OCI-M2 (cell line): Measurements from ENCODE around the gene NDUFA5.
"Not testable (repeated sequence)": the region's sequence is repeated elsewhere in the genome, so short reads cannot be mapped to it uniquely, and the experiment has no call there.

Experiments used
- DNase-seq: peaks from one replicate; lab custom pipeline; 2025; ENCODE audit not compliant: unreplicated experiment; lab: John Stamatoyannopoulos, UW

Gene NDUFA5

GRCh38 chr7:123558289-123558874, 764 bp upstream of the NDUFA5 start:
- DNase-seq = no peak

GRCh38 chr7:123557016-123557397, 611 bp downstream of the NDUFA5 start:
- DNase-seq = no peak

GRCh38 chr7:123555484-123555883, 2.1 kb downstream of the NDUFA5 start:
- no peak for DNase-seq

- no peak for DNase-seq
Measured at GRCh38 chr7:123553159-123553558, 4.5 kb downstream of the NDUFA5 start.

- peak; percentile 51 for DNase-seq
Measured at GRCh38 chr7:123552641-123553040, 5.0 kb downstream of the NDUFA5 start.

- DNase-seq = not testable (repeated sequence)
Measured at GRCh38 chr7:123552134-123552533, 5.5 kb downstream of the NDUFA5 start.

- DNase-seq = no peak
Measured at GRCh38 chr7:123548406-123548805, 9.2 kb downstream of the NDUFA5 start.

- DNase-seq = no peak
Measured at GRCh38 chr7:123539871-123540270, 17.7 kb downstream of the NDUFA5 start.

- DNase-seq = no peak
Measured at GRCh38 chr7:123538897-123539296, 18.7 kb downstream of the NDUFA5 start.

- DNase-seq = no peak
Measured at GRCh38 chr7:123538189-123538714, 19.4 kb downstream of the NDUFA5 start.

GRCh38 chr7:123537026-123537642, 20.5 kb downstream of the NDUFA5 start:
- DNase-seq = no peak

GRCh38 chr7:123535517-123535916, 22.1 kb downstream of the NDUFA5 start:
- DNase-seq = no peak

GRCh38 chr7:123534383-123535260, 23.0 kb downstream of the NDUFA5 start, which contains the start of gene IQUB:
TSS of gene IQUB (minus strand) at chr7:123534595. CDS start at chr7:123512340, 22,255 bp downstream.
- peak; percentile 96 for DNase-seq

- DNase-seq = no peak
Measured at GRCh38 chr7:123533929-123534382, 23.7 kb downstream of the NDUFA5 start.

GRCh38 chr7:123533553-123533917, 24.1 kb downstream of the NDUFA5 start:
- no peak for DNase-seq

- not testable (repeated sequence) for DNase-seq
Measured at GRCh38 chr7:123532788-123533552, 24.6 kb downstream of the NDUFA5 start.

GRCh38 chr7:123532343-123532742, 25.3 kb downstream of the NDUFA5 start:
- DNase-seq = not testable (repeated sequence)

- DNase-seq = not testable (repeated sequence)
Measured at GRCh38 chr7:123530035-123530591, 27.5 kb downstream of the NDUFA5 start.

- DNase-seq = no peak
Measured at GRCh38 chr7:123528265-123528664, 29.4 kb downstream of the NDUFA5 start.

- DNase-seq = not testable (repeated sequence)
Measured at GRCh38 chr7:123527712-123528225, 29.8 kb downstream of the NDUFA5 start.
